ENCODE measurements around the gene GLP1R.

The GLP1R gene

GRCh38 chr6:39048481-39049399 lies at the start of gene GLP1R:
Gene GLP1R (plus strand): TSS chr6:39048781. CDS start chr6:39048841, 60 bp downstream.
- DNase-seq (ENCODE audit: insufficient read length, low spot score) (no peak), FAIRE-seq (no peak)

- FAIRE-seq = no peak
- DNase-seq (ENCODE audit: insufficient read length, low spot score) = no peak
These were observed 45.5 kb upstream of the GLP1R start for GRCh38 chr6:39003072-39003471.

GRCh38 chr6:39003492-39003891 lies 45.1 kb upstream of the GLP1R start:
- DNase-seq (ENCODE audit: insufficient read length, low spot score) = no peak
- no peak for FAIRE-seq

- no peak for FAIRE-seq
- DNase-seq (ENCODE audit: insufficient read length, low spot score) = no peak
These were observed 43.8 kb upstream of the GLP1R start for GRCh38 chr6:39004801-39005200.

- no peak for FAIRE-seq
These were observed 42.8 kb upstream of the GLP1R start for GRCh38 chr6:39005774-39006173.

GRCh38 chr6:39007575-39007974 lies 41.0 kb upstream of the GLP1R start:
- DNase-seq (ENCODE audit: insufficient read length, low spot score) (no peak), FAIRE-seq (no peak)

More at GRCh38 chr6:39005774-39006173, 42.8 kb upstream of the GLP1R start:
- DNase-seq (ENCODE audit: insufficient read length, low spot score) = no peak

- no peak for FAIRE-seq
- DNase-seq (ENCODE audit: insufficient read length, low spot score) = no peak
These were observed 39.8 kb upstream of the GLP1R start for GRCh38 chr6:39008737-39009136.

GRCh38 chr6:39009476-39009875 lies 39.1 kb upstream of the GLP1R start:
- DNase-seq (ENCODE audit: insufficient read length, low spot score) (no peak), FAIRE-seq (no peak)

GRCh38 chr6:39016839-39017546 lies 31.6 kb upstream of the GLP1R start:
- DNase-seq (ENCODE audit: insufficient read length, low spot score) (no peak), FAIRE-seq (no peak)

- DNase-seq (ENCODE audit: insufficient read length, low spot score) (no peak), FAIRE-seq (no peak)
These were observed 31.1 kb upstream of the GLP1R start for GRCh38 chr6:39017547-39017880.

GRCh38 chr6:39018103-39018502 lies 30.5 kb upstream of the GLP1R start:
- no peak for FAIRE-seq

GRCh38 chr6:39020136-39020535 lies 28.4 kb upstream of the GLP1R start:
- FAIRE-seq (no peak), DNase-seq (ENCODE audit: insufficient read length, low spot score) (no peak)

More at GRCh38 chr6:39018103-39018502, 30.5 kb upstream of the GLP1R start:
- no peak for DNase-seq (ENCODE audit: insufficient read length, low spot score)

GRCh38 chr6:39021041-39021440 lies 27.5 kb upstream of the GLP1R start:
- FAIRE-seq (no peak), DNase-seq (ENCODE audit: insufficient read length, low spot score) (no peak)

- FAIRE-seq (no peak), DNase-seq (ENCODE audit: insufficient read length, low spot score) (no peak)
These were observed 26.8 kb upstream of the GLP1R start for GRCh38 chr6:39021779-39022178.

- no peak for FAIRE-seq
- DNase-seq (ENCODE audit: insufficient read length, low spot score) = no peak
These were observed 22.4 kb upstream of the GLP1R start for GRCh38 chr6:39026175-39026574.

- DNase-seq (ENCODE audit: insufficient read length, low spot score) (peak; percentile 53), FAIRE-seq (peak; percentile 84)
These were observed 19.2 kb upstream of the GLP1R start for GRCh38 chr6:39029156-39030011.

GRCh38 chr6:39035681-39036080 lies 12.9 kb upstream of the GLP1R start:
- FAIRE-seq (no peak), DNase-seq (ENCODE audit: insufficient read length, low spot score) (no peak)

GRCh38 chr6:39037082-39037508 lies 11.5 kb upstream of the GLP1R start:
- DNase-seq (ENCODE audit: insufficient read length, low spot score) = no peak
- FAIRE-seq = no peak

- no peak for DNase-seq (ENCODE audit: insufficient read length, low spot score)
- FAIRE-seq = no peak
These were observed 10.9 kb upstream of the GLP1R start for GRCh38 chr6:39037707-39038106.

- FAIRE-seq = no peak
These were observed 8.4 kb upstream of the GLP1R start for GRCh38 chr6:39040080-39040673.

GRCh38 chr6:39041072-39041471 lies 7.5 kb upstream of the GLP1R start:
- no peak for DNase-seq (ENCODE audit: insufficient read length, low spot score)
- no peak for FAIRE-seq

More at GRCh38 chr6:39040080-39040673, 8.4 kb upstream of the GLP1R start:
- DNase-seq (ENCODE audit: insufficient read length, low spot score) = no peak

Data from GM19239 (cell line).